Fibroblast of mammary gland (primary cell): ENCODE measurements around the gene APOL4.

Source experiments
- DNase-seq: peaks from one replicate; pipeline ENCODE4 v3.0.0-alpha.2; 2010; ENCODE audit warnings: low read depth
- H3K4me3 ChIP-seq: 2 replicates; pipeline ENCODE4 v1.5.1; 2011; ENCODE audit warnings: low read depth, mild to moderate bottlenecking, low read length, moderate library complexity; ENCODE audit not compliant: control insufficient read depth
- TF ChIP-seq, protein P1 (sequence below): conservative IDR thresholded peaks from 2 replicates; pipeline ENCODE4 v1.5.1; 2011; ENCODE audit warnings: low read depth, low read length, inconsistent platforms; ENCODE audit not compliant: control insufficient read depth, insufficient read depth

The APOL4 gene

DNA sequence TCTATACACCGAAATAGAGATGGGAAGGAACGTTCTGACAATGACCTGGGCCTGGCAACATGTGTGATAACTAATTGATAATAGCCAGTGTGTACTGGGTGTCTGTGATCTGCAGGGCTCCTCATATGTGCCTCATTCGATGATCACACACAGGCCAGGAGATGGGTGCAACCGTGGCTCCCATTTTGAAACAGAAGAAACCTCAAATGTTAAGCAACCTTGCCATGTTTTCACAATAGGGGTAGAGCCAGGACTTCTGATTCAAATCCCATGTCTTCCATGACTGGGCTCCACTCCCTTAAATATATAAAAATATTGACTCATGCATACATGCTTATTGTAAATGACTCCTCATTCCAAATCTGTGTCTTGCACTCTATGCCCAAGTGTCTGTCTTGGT lies 52.2 kb downstream of the APOL4 start:
- no peak overlapping the region for H3K4me3 ChIP-seq
- DNase-seq = peak; percentile 70
- TF ChIP-seq, protein P1, sequence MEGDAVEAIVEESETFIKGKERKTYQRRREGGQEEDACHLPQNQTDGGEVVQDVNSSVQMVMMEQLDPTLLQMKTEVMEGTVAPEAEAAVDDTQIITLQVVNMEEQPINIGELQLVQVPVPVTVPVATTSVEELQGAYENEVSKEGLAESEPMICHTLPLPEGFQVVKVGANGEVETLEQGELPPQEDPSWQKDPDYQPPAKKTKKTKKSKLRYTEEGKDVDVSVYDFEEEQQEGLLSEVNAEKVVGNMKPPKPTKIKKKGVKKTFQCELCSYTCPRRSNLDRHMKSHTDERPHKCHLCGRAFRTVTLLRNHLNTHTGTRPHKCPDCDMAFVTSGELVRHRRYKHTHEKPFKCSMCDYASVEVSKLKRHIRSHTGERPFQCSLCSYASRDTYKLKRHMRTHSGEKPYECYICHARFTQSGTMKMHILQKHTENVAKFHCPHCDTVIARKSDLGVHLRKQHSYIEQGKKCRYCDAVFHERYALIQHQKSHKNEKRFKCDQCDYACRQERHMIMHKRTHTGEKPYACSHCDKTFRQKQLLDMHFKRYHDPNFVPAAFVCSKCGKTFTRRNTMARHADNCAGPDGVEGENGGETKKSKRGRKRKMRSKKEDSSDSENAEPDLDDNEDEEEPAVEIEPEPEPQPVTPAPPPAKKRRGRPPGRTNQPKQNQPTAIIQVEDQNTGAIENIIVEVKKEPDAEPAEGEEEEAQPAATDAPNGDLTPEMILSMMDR = no peak

DNA sequence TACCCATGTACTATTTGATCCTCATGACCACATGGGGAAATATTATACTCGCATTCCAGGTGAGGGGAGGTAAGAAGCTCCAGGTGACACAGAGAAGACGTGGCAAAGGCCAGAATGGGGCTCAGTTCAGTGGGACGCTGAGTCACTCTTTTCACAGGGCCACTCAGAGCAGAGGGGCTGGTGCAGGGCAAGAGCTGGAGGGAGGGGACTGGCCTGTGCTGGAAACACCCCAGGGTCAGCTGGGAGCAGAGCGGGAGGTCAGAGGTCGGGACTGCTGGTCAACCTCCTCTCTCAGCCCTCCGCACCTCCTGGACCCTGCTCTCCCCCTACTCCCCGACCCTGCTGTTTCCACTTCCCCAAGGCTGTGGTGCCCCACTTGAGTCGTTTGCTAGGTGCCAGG lies 53.2 kb downstream of the APOL4 start:
- H3K4me3 ChIP-seq = no peak overlapping the region
- TF ChIP-seq, protein P1 = no peak
- DNase-seq = no peak

DNA sequence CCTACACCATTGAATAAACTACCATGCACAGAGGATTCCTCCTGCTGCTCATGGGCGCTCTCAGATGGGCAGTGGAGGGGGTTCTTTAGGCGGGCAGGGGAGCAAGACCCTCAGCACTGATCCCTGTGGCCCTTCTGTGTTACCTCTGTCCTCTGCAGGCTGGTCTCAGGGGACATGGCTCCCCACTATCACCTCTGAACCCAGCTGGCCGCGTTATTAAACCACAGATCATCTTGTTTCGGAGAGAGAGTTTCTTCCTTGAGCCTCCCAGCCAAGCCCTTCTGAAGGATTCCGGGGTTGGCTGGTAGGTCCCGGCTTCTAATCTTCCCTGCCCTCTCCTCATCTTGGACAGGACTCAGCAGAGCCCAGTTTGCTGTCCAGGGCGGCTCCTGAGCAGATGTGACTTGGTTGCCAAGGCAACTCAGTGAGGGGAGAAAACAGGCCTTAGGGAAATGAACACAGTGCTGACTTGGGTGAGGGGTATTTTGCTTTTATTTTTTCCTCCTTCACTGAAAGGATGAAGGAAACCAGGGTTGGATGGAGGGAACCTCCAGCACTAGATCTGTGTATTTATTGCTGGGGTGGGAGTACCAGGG lies 54.3 kb downstream of the APOL4 start:
- TF ChIP-seq, protein P1 = no peak
- H3K4me3 ChIP-seq = no peak overlapping the region
- no peak for DNase-seq

DNA sequence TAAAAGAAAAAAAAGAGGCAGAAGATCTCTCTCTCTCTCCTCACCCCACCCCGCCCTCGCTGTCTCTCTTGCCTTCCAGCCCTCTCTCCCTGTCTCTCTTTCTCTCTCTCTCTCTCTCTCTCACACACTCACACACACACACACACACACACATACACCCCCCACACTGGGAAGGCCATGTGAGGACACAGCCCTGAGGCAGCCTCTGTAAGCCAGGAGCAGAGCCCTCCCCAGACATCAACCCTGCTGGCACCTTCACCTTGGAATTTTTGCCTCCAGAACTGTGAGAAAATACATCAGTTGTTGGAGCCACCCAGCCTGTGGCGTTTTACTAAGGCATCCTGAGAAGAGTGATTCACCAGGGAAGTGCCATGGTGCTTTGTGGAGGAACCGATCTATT lies 55.7 kb downstream of the APOL4 start:
- TF ChIP-seq, protein P1 = no peak
- H3K4me3 ChIP-seq = no peak overlapping the region
- DNase-seq = no peak

DNA sequence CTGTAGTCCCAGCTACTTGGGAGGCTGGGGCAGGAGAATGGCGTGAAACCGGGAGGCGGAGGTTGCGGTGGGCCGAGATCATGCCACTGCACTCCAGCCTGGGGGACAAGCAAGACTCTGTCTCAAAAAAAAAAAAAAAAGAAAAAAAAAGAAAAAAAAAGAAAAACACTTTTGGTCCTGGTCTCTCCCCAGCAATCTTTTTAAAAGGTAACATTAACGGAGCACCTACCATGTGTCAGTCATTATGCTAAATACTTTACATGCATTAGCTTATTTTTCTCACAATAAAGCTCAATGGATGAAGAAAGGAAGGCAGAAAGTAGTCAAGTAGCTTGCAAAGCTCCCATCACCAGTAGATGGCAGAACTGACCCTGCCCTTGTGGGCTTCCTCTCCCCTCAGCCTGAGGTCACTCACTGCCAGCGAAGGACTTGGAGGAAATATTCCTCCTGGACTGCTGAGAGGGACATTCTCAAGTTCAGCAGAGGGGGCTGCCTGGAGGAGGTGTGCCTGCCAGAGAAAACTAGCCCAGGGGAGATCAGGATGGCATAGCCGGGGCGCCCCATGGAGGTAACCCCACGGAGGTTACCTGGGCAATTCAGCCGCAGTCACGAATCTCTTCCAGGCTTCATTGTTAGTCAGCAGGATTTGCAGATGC lies 56.6 kb downstream of the APOL4 start:
- TF ChIP-seq, protein P1 = peak; percentile 89
- DNase-seq = peak; percentile 76
- H3K4me3 ChIP-seq = no peak overlapping the region

DNA sequence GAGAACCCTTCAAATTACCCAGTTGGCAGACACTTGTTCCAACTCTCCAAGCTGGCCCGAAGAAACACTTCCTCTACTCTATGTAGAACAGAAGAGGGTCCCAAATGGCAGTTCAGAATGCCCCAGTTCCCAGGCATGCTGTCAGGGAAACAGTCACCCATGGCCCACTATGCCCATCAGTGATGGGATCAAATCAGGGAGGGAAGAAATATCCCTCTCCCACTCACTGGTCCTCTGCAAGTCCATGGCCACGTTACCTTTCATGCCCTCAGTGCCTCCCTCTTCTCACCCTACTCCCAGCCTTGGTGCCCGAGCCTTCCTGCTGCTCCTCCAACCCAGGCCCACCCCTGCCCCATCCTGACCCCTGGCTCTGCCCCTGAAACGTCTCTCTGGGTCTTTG lies 57.7 kb downstream of the APOL4 start:
- H3K4me3 ChIP-seq = no peak overlapping the region
- TF ChIP-seq, protein P1 = no peak
- no peak for DNase-seq
